GM19324 (cell line): ENCODE results near the gene RBFOX2.
A peak's percentile ranks its signal among the peaks of the same experiment; 100 is the strongest.
"Not testable (repeated sequence)": the region's sequence is repeated elsewhere in the genome, so short reads cannot be mapped to it uniquely, and the experiment has no call there.

ENCODE experiments used
- ATAC-seq: cut with Tn5 transposase; IDR thresholded peaks from one replicate; pipeline ENCODE4 v1.9.1; 2021; ENCODE audit warnings: mild to moderate bottlenecking, moderate library complexity; ENCODE audit not compliant: unreplicated experiment, low FRiP score

RBFOX2 gene

GRCh38 chr22:35752006-35752862 is 276.4 kb downstream of the RBFOX2 start:
- no peak for ATAC-seq

- ATAC-seq, result peak; percentile 62
These were observed 278.8 kb downstream of the RBFOX2 start for GRCh38 chr22:35749808-35750207.

GRCh38 chr22:35746946-35747703 is 281.5 kb downstream of the RBFOX2 start:
- no peak for ATAC-seq

- no peak for ATAC-seq
These were observed 282.4 kb downstream of the RBFOX2 start for GRCh38 chr22:35746248-35746647.

GRCh38 chr22:35743326-35743860 is 285.2 kb downstream of the RBFOX2 start:
- no peak for ATAC-seq

- no peak for ATAC-seq
These were observed 286.1 kb downstream of the RBFOX2 start for GRCh38 chr22:35742342-35743100.

GRCh38 chr22:35740616-35741015 is 288.0 kb downstream of the RBFOX2 start:
- no peak for ATAC-seq

GRCh38 chr22:35739931-35740380 is 288.7 kb downstream of the RBFOX2 start:
- no peak for ATAC-seq

- no peak for ATAC-seq
These were observed 289.3 kb downstream of the RBFOX2 start for GRCh38 chr22:35739076-35739930.

GRCh38 chr22:35737886-35738285 is 290.7 kb downstream of the RBFOX2 start:
- ATAC-seq, result not testable (repeated sequence)

GRCh38 chr22:35736701-35737100 is 291.9 kb downstream of the RBFOX2 start:
- no peak for ATAC-seq

GRCh38 chr22:35736166-35736565 is 292.5 kb downstream of the RBFOX2 start:
- ATAC-seq, result no peak

- ATAC-seq, result no peak
These were observed 293.1 kb downstream of the RBFOX2 start for GRCh38 chr22:35735542-35735941.

GRCh38 chr22:35734517-35734827 is 294.2 kb downstream of the RBFOX2 start:
- no peak for ATAC-seq

- no peak for ATAC-seq
These were observed 294.7 kb downstream of the RBFOX2 start for GRCh38 chr22:35733791-35734516.

GRCh38 chr22:35733036-35733435 is 295.6 kb downstream of the RBFOX2 start:
- ATAC-seq, result no peak

- ATAC-seq, result no peak
These were observed 296.5 kb downstream of the RBFOX2 start for GRCh38 chr22:35732116-35732515.

GRCh38 chr22:35731321-35731720 is 297.3 kb downstream of the RBFOX2 start:
- ATAC-seq, result no peak

- no peak for ATAC-seq
These were observed 299.3 kb downstream of the RBFOX2 start for GRCh38 chr22:35729309-35729698.
